HG03432 (cell line): ENCODE measurements around the gene TTN.
A peak's percentile ranks its signal among the peaks of the same experiment; 100 is the strongest.

ENCODE experiments used
- ATAC-seq: cut with Tn5 transposase; IDR thresholded peaks from one replicate; pipeline ENCODE4 v1.9.1; 2021; ENCODE audit warnings: mild to moderate bottlenecking, moderate library complexity; ENCODE audit not compliant: unreplicated experiment

The TTN gene

DNA sequence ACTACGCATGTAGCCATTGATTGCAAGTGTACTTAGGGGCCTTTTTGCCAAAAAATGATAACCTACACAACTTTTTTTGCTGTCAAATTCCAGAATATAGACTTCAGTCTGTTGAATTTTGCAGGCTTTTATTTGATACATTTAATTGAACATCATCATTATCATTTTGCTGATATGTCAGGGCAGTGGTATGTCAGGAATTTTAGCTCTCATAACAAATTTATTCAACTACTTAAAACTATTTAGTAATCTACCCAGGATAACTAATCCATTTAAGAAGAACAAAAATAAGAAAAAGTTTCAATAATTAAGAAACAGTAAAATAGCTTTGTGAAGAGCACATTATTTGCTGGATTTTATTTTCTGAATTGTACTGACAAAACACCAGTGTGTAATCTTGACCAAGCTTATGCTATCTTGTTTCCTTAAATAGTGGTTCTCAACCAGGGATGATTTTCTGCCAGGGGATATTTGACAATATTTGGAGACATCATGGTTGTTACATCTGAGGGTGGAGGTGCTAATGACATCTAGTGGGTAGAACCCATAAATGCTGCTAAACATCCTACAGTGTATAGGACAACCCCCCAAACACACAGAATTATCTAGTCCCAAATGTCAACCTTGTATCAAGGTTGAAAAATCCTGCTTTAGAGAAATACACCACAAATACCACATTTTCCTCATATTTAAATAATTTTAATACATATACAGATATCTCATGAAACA is 12.1 kb upstream of the TTN start:
- peak; percentile 42 for ATAC-seq

- ATAC-seq: no peak
Measured at GRCh38 chr2:178811901-178812300, 4.7 kb upstream of the TTN start.

- ATAC-seq: no peak
Measured at GRCh38 chr2:178811045-178811444, 3.8 kb upstream of the TTN start.

GRCh38 chr2:178810422-178810821 is 3.2 kb upstream of the TTN start:
- no peak for ATAC-seq

DNA sequence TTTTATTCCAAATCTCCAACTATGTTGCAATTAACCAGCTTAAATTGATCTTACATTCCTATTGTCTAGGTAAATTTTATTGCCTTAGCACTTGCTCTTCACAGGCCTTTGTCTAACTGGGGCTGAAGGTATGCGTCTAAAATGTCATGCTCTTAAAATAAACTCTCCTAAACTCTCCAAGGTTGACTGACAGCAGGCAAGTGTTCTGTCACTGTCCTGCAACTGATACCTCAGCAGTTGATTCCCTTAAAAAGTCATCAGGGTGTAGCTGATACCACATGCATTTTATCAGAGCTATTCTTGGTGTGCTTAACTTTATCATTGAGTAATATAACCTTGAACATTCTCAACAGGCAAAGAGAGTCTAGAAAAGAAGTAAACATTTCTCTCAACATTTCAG is 680 bp downstream of the TTN start:
- no peak for ATAC-seq

DNA sequence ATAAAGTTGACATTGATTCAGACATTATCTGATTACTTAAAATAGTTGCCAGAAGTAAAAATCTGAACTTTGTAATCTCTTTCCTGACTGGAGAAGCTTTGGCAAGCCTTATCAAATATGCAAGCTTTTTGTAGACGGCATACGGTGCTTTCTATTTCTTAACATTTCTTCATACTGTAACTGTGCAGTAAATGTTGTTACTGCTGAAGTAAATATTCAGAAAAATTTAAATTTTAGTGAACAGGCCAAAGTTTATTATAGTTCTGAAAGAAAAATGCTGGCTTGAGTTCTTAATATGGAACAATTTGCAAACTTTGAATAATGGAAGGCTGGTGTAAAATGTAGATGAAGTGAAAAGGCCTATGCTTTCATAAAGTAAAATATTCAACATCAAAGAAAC is 1.8 kb downstream of the TTN start:
- no peak for ATAC-seq

- ATAC-seq: peak; percentile 85
Measured at GRCh38 chr2:178804791-178805190, 2.4 kb downstream of the TTN start.

DNA sequence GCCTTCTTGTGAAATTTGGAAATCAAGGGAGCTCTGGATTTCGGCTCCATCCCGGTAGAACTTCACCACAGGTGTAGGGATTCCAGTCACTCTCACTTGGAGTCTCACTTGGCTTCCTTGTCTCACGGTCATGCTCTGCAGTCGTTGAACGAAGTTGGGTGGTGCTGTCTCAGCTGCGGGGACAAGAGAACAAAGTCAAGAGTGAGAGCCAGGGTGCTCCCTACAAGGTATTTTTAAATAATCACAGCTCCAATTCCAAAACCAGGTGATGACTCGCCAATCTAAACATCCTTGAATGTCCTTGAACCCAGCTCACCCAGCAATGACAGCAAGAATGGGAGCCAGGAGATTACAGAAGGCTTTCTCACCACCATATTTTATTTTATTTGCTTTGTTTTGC is 6.7 kb downstream of the TTN start:
- no peak for ATAC-seq

GRCh38 chr2:178799305-178799704 is 7.9 kb downstream of the TTN start:
- ATAC-seq: no peak

- ATAC-seq: no peak
Measured at GRCh38 chr2:178796079-178796677, 11.0 kb downstream of the TTN start.

GRCh38 chr2:178787934-178788333 is 19.3 kb downstream of the TTN start:
- no peak for ATAC-seq

DNA sequence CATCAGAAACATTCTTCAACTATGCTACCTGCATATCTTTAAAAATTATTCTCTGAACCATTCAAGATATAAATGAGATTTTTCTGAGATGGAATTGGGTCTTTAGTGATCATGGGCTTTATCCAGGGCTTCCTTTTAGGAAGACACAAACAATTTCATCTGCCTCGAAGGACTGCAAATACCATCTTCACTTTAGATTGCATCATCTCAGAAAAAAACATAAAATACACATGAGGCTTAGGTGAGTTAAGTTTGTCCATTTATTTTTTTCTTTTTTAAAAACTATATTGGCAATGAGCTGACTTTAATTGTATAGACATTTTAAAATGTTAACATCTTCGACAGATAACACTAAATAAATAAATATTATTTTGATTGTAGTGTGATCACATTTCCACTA is 20.1 kb downstream of the TTN start:
- ATAC-seq: no peak

DNA sequence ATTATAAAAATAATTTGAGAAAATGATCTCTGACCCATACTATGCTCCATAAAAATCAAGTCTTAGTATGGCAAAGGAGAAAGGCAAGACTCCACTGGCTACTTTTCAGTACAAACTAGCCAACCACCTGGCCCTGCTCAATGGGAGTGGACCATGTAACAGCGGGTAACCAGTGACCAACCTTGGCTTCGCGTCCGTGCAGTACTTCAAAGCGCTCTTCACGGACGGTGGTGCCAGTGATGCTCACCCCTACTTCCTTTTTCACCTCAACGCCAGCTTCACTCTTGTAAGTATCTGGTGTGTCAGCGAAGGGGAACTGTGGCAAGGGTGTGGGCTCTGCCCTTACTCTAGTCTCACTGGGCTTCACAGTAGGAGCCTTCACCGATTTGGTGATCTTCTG is 23.3 kb downstream of the TTN start:
- ATAC-seq: no peak

GRCh38 chr2:178782236-178782635 is 25.0 kb downstream of the TTN start:
- ATAC-seq: peak; percentile 57

- no peak for ATAC-seq
Measured at GRCh38 chr2:178777577-178777976, 29.6 kb downstream of the TTN start.

GRCh38 chr2:178776751-178777150 is 30.5 kb downstream of the TTN start:
- ATAC-seq: no peak

DNA sequence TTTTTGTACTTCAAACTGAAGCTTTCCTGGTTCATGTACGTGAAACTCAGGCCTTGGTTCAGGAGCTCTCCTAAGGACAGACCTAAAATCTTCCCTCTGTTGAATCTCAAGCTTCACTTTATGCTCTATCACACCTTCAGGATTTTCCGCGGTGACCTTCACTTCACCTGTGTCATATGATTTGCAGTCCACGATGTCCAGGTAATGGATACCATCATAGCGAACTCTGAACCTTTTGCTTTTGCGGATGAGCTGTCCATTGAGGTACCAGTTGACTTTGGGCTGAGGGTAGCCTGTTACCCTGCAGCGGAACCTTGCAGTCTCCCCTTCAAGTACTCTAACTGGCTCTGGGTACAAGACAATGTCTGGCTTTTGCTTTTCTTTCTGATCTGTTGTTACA is 31.2 kb downstream of the TTN start:
- ATAC-seq: no peak

- no peak for ATAC-seq
Measured at GRCh38 chr2:178770518-178770917, 36.7 kb downstream of the TTN start.

- ATAC-seq: no peak
Measured at GRCh38 chr2:178767094-178768060, 39.8 kb downstream of the TTN start.

- no peak for ATAC-seq
Measured at GRCh38 chr2:178764097-178764496, 43.1 kb downstream of the TTN start.

DNA sequence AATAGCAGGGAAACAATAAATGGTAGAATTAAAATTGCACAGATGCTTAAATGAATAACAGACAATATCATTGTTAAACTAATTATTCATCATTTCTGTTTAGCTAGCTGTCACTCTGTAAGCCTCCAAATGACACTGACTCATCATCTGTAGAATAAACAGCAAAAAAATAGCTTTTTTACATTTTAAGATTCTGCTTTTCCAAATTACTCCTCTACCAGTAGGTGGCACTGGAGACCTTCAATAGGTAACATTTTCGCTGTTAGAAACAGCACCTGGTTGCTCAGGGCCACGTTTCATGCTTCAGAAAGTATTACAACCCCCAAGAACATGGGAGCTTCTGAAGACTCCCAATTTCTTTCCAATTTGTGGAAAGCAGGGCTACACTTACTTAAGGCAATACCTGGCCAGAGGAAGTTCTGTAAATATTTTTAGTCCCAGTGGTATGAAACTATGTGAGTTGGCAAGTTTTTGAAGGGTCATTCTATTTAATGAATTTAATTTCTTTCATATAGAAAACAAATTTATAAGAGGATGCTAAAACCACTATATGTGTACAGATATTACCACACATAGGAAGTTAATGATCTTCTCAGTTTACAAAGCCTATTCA is 45.4 kb downstream of the TTN start:
- peak; percentile 78 for ATAC-seq
